HFF-Myc (cell line): ENCODE data around the gene CDKN2AIPNL.
A peak's percentile ranks its signal among the peaks of the same experiment; 100 is the strongest.
"Not testable (repeated sequence)": the region's sequence is repeated elsewhere in the genome, so short reads cannot be mapped to it uniquely, and the experiment has no call there.

Experiments used
- DNase-seq: peaks from one replicate; pipeline ENCODE4 v3.0.0-alpha.2; 2011; ENCODE audit warnings: low read depth; ENCODE audit errors: extremely low read depth
- H3K4me3 ChIP-seq: replicated peaks from 2 replicates; pipeline ENCODE4 v1.5.1; 2011; ENCODE audit warnings: low read depth, mild to moderate bottlenecking, control low read depth, low read length
- TF ChIP-seq, protein P1 (sequence below): IDR thresholded peaks from 2 replicates; pipeline ENCODE4 v1.5.1; 2012; ENCODE audit warnings: mild to moderate bottlenecking, low read depth, low read length, control low read depth; ENCODE audit errors: missing control alignments

Gene CDKN2AIPNL

DNA sequence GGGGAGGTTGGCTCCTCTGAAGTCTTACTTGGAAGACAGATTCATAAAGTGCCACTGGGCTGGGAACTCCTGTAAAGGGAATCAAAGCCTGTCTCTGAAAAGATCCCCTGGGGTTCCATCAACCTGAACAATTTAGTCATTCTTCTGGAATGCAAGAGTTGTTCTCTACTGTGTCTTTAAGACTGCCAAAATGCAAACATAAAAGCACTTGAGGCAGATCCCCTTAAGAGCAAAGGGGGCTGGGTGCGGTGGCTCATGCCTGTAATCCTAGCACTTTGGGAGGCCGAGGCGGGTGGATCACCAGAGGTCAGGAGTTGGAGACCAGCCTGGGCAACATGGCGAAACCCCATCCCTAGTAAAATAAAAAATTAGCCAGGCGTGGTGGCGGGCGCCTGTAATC, 16.7 kb downstream of the CDKN2AIPNL start:
- TF ChIP-seq, protein P1, sequence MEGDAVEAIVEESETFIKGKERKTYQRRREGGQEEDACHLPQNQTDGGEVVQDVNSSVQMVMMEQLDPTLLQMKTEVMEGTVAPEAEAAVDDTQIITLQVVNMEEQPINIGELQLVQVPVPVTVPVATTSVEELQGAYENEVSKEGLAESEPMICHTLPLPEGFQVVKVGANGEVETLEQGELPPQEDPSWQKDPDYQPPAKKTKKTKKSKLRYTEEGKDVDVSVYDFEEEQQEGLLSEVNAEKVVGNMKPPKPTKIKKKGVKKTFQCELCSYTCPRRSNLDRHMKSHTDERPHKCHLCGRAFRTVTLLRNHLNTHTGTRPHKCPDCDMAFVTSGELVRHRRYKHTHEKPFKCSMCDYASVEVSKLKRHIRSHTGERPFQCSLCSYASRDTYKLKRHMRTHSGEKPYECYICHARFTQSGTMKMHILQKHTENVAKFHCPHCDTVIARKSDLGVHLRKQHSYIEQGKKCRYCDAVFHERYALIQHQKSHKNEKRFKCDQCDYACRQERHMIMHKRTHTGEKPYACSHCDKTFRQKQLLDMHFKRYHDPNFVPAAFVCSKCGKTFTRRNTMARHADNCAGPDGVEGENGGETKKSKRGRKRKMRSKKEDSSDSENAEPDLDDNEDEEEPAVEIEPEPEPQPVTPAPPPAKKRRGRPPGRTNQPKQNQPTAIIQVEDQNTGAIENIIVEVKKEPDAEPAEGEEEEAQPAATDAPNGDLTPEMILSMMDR: no peak
- DNase-seq: no peak
- H3K4me3 ChIP-seq: no peak overlapping the region

DNA sequence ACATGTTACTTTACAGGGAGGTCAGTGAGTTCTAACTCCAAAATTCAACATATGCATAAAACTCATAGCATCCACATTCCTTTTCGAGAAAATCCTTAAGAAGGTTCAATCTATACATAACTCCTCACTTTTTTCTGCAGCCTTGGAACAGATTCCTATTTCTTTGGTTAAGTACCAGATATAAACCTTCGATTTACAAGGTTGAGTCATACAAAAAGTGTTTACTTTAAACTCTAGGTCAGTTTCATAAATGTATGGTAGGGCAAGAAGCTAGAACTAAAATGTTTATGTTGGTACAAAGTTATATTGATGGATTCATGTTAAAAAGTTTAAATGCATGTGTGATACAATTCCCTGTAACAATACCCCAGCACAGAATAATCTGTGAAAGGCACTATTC, 19.4 kb downstream of the CDKN2AIPNL start:
- no peak overlapping the region for H3K4me3 ChIP-seq
- peak; percentile 16 for DNase-seq
- TF ChIP-seq, protein P1: no peak

DNA sequence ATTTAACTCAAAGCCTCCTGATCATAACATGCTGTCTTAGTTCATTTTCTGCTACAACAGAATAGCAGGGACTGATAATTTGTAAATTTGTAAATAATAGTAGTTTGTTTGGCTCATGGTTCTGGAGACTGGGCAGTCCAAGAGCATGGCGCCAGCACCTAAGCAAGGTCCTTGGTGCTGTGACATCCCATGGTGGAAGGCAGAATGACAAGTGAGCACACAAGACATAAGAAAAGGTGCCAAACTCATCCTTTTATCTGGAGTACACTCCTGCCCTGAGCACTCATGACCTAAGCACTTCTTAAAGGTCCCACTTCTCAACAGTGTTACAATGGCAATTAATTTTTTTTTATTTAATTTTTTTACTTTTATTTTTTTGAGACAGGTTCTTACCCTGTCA, 24.2 kb downstream of the CDKN2AIPNL start:
- TF ChIP-seq, protein P1: no peak
- no peak for DNase-seq
- no peak overlapping the region for H3K4me3 ChIP-seq

DNA sequence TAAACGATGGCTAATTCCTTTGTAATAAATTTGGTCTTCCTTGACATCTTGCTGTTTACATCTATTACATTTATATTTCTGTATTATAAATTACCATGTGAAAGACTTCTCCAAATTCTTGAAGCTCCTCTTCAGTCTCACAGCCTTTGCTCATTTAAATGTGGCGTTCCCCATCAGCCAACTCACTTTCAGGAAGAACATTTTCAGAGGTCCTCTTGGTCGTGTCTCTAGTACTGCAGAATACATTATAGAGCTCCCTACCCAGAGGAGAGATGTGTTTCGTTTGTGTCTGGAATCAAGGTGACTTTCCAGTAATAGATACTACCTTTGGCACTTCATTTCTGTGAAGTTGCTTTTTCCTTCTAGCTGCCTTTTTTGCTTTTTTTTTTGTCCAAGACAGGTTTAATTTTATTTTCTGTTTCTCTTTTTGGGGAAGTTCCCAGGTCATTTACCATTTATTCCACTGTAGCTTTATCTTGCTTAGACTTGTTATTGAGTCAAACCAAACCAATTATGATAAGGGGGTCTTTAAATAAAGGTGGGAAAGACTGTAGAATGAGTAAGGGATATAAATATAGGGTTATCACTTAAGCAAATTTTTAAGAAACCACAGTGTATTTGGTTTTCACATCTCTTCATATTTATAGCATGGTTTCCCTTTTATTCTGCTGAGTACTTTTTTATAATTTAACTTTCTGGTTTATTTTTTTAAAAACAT, 27.5 kb downstream of the CDKN2AIPNL start:
- H3K4me3 ChIP-seq: no peak overlapping the region
- TF ChIP-seq, protein P1: no peak
- DNase-seq: no peak

DNA sequence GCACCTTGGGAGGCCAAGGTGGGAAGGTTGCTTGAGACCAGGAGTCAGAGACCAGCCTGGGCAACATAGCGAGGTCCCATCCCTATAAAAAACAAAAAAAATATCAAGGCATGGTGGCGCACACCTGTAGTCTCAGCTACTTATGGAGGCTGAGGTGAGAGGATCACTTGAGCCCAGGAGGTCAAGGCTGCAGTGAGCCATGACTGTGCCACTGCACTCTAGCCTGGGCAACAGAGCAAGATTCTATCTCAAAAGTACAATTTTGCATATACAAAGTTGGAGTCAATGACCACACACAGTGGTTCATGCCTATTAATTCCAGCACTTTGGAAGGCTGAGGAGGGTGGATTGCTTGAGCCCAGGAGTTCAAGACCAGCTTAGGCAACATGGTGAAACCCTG, 29.5 kb downstream of the CDKN2AIPNL start:
- H3K4me3 ChIP-seq, DNase-seq: not testable (repeated sequence)

DNA sequence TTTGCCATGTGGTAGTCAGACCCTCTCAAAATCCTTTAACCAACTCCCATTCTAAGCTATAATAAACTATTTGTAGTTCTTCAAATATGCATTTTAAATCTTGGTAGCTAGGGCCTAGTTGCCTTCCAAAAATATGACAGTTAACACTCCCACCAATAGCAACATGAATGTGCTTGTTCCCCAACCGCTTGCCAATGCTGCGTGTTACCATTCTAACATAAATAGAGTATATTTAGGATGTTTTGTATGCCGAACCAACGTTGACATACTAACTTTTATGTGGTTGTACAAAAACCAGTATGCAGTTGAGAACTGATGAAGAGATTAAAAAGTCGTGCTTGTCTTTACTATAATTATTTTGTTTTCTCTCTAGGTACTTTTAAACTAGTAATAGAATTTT, 31.3 kb downstream of the CDKN2AIPNL start:
- no peak for DNase-seq
- TF ChIP-seq, protein P1: no peak
- no peak overlapping the region for H3K4me3 ChIP-seq

DNA sequence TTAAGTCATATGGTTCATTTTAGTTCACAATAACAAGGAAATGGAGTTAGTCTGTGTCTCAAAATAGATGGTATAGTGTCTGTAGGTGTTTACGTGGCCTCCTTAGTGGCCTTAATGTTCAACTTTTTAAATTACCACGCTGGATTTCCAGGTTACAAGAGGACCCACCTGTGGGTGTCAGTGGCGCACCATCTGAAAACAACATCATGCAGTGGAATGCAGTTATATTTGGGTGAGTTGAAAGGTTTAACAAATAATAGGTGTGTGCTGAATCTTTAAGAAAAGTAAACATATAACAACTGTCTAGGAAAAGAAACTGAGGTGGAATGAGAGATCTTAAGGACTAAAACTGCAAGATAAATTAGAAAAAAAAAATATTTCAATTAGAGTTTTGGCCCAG, 37.4 kb downstream of the CDKN2AIPNL start:
- TF ChIP-seq, protein P1: no peak
- no peak for DNase-seq
- no peak overlapping the region for H3K4me3 ChIP-seq

DNA sequence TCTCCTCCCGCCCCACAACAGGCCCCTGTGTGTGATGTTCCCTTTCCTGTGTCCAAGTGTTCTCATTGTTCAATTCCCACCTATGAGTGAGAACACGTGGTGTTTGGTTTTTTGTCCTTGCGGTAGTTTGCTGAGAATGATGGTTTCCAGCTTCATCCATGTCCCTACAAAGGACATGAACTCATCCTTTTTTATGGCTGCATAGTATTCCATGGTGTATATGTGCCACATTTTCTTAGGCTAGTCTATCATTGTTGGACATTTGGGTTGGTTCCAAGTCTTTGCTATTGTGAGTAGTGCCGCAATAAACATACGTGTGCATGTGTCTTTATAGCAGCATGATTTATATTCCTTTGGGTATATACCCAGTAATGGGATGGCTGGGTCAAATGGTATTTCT, 38.0 kb downstream of the CDKN2AIPNL start:
- H3K4me3 ChIP-seq, DNase-seq: not testable (repeated sequence)
